ENCODE measurements around the gene MED27. TPM values are rescaled to one million over a fixed set of nuclear protein-coding genes. Genes with fewer than 3 reads are reported as not detected.

MED27 gene
- total and polyA plus RNA-seq, 10 of the 15 experiments (the other 5 are each of a cell fraction or from before 2014, with no cell fraction given): 20.3 to 50.3 (median 35.5) TPM

GRCh38 chr9:132015866-132016265 lies 63.8 kb downstream of the MED27 start:
- no peak for FAIRE-seq
- no peak for DNase-seq (ENCODE audit: low read depth, low spot score)
- Histone ChIP-seq H3K36me3 (ENCODE audit: control insufficient read depth in 2 of 2, insufficient read depth in 2 of 2, low read length in 1 of 2) (no peaks in the 10 kb centered on the region; a peak in 2 of 4 replicates), H3K27me3 (replicated peaks in 1 of 2; ENCODE audit: control insufficient read depth in 2 of 2, insufficient read depth in 2 of 2, low read length in 1 of 2) (no peaks in the 10 kb centered on the region), H3K27ac (ENCODE audit: control insufficient read depth, insufficient read depth) (no peak overlapping the region), H3K9ac (ENCODE audit: control insufficient read depth, insufficient read depth, low read length) (no peak overlapping the region), H4K20me1 (ENCODE audit: control insufficient read depth, insufficient read depth) (peaks cover 13% of the 10 kb centered on the region), H3K4me1 (ENCODE audit: control insufficient read depth, insufficient read depth, low read length) (no peaks in the 10 kb centered on the region), H3K79me2 (ENCODE audit: control insufficient read depth, insufficient read depth, low read length) (no peaks in the 10 kb centered on the region), H3K4me2 (ENCODE audit: control insufficient read depth, insufficient read depth) (no peak overlapping the region), H3K4me3 (no peak overlapping the region), H3K9me3 (replicated peaks; ENCODE audit: control insufficient read depth, insufficient read depth, low read length) (no peaks in the 10 kb centered on the region), H2AFZ (ENCODE audit: control insufficient read depth, low read depth, low read length) (no peak overlapping the region)
- ChIA-PET POLR2A (no interaction called here), RAD21 (ENCODE audit: unreplicated experiment) (no interaction called here), CTCF (no interaction called here), SMC1A (ENCODE audit: uncharacterized antibody, unreplicated experiment) (interaction anchor here (0.9 kb wide), 2 partner anchors 8 to 13 kb away, joined by 3 read pairs; no protein-coding TSS in a partner anchor)
- in situ Hi-C loops (cut with MboI) (no loop called here), intact Hi-C loops (cut with micrococcal nuclease; ENCODE audit: unreplicated experiment) (no loop called here)
- no peak for ATAC-seq
- no TSS peak for BruUV-seq (replicated peaks)
- TF ChIP-seq ZBED1 (IDR thresholded peaks at IDR 0.05; ENCODE audit: borderline replicate concordance): no peak
- no peak for TF ChIP-seq GATAD2B (conservative IDR thresholded peaks at IDR 0.05; ENCODE audit: low read depth)
- 94% methylated on average over 3 of the region's 3 CpGs for WGBS (ENCODE audit: insufficient coverage, insufficient replicate concordance, low lambda C conversion rate, missing lambda C conversion rate)

DNA sequence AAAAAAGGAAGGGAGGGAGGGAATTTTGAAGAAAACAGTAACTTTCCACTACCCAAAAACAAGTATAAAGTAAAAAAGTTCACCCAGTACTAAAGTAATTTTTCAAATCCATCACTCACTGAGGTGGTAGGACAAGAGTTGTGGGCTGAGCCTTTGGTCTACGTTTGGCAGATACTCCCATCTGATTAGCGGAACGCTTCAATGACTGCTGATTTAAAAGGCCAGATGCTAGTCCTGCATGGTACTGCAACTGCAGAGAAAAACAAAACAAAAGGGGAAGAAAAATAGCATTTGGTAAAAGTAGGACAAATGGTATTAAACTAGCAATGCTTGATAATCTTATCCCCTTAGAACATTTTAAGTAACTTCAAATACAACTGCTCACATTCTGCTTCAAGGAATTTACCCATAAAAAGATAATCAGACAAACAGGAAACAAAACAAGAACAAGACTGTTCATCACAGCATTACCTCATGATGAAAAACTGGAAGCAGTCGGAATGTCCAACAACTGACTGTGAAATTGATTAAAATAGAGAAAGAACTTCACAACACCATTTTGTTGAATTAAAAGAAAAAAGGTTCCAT lies 65.4 kb downstream of the MED27 start:
- in situ Hi-C loops (cut with MboI): no loop called here
- peaks cover 3% of the 10 kb centered on the region; the same call in 1 of the 2 replicates for H4K20me1 ChIP-seq (ENCODE audit: control insufficient read depth, insufficient read depth)
- H3K4me3 ChIP-seq: no peak overlapping the region
- POLR2A ChIA-PET: interaction anchor here (0.6 to 1.0 kb wide), 2 partner anchors 13 to 34 kb away, joined by 3 to 4 read pairs; no protein-coding TSS in a partner anchor
- H3K36me3 ChIP-seq (ENCODE audit: control insufficient read depth in 2 of 2, insufficient read depth in 2 of 2, low read length in 1 of 2): no peaks in the 10 kb centered on the region; a peak in 2 of 4 replicates
- H3K4me2 ChIP-seq (ENCODE audit: control insufficient read depth, insufficient read depth): no peak overlapping the region
- FAIRE-seq (no peak), DNase-seq (ENCODE audit: low read depth, low spot score) (no peak), ATAC-seq (no peak)
- no peaks in the 10 kb centered on the region for H3K27me3 ChIP-seq (replicated peaks in 1 of 2; ENCODE audit: control insufficient read depth in 2 of 2, insufficient read depth in 2 of 2, low read length in 1 of 2)
- CTCF ChIA-PET: no interaction called here
- intact Hi-C loops (cut with micrococcal nuclease; ENCODE audit: unreplicated experiment): no loop called here
- H3K9ac ChIP-seq (ENCODE audit: control insufficient read depth, insufficient read depth, low read length): no peak overlapping the region
- WGBS (ENCODE audit: insufficient coverage, insufficient replicate concordance, low lambda C conversion rate, missing lambda C conversion rate): 93% methylated on average over 4 of the region's 4 CpGs
- H3K79me2 ChIP-seq (ENCODE audit: control insufficient read depth, insufficient read depth, low read length): no peaks in the 10 kb centered on the region
- SMC1A ChIA-PET (ENCODE audit: uncharacterized antibody, unreplicated experiment): no interaction called here
- no TSS peak for BruUV-seq (replicated peaks)
- TF ChIP-seq ZNF384 (IDR thresholded peaks at IDR 0.05; ENCODE audit: borderline replicate concordance, low read depth, low read length) (no peak), BMI1 (IDR thresholded peaks at IDR 0.05; ENCODE audit: borderline replicate concordance) (no peak), ZBED1 (IDR thresholded peaks at IDR 0.05; ENCODE audit: borderline replicate concordance) (no peak), NRF1 (conservative IDR thresholded peaks at IDR 0.05; ENCODE audit: low read depth, low read length) (no peak), MTA2 (IDR thresholded peaks at IDR 0.05; ENCODE audit: low read depth) (no peak), ASH2L (IDR thresholded peaks at IDR 0.05; ENCODE audit: borderline replicate concordance, low read depth) (no peak), SMARCA5 (IDR thresholded peaks at IDR 0.05) (no peak), IRF4 (IDR thresholded peaks at IDR 0.05; ENCODE audit: low read depth, low read length) (no peak), POLR2AphosphoS5 (IDR thresholded peaks at IDR 0.05; ENCODE audit: low read length) (no peak), NFYB (IDR thresholded peaks at IDR 0.05; ENCODE audit: insufficient read depth, low read depth, low read length) (no peak), PAX8 (IDR thresholded peaks at IDR 0.05) (no peak)
- TF ChIP-seq, protein P1, sequence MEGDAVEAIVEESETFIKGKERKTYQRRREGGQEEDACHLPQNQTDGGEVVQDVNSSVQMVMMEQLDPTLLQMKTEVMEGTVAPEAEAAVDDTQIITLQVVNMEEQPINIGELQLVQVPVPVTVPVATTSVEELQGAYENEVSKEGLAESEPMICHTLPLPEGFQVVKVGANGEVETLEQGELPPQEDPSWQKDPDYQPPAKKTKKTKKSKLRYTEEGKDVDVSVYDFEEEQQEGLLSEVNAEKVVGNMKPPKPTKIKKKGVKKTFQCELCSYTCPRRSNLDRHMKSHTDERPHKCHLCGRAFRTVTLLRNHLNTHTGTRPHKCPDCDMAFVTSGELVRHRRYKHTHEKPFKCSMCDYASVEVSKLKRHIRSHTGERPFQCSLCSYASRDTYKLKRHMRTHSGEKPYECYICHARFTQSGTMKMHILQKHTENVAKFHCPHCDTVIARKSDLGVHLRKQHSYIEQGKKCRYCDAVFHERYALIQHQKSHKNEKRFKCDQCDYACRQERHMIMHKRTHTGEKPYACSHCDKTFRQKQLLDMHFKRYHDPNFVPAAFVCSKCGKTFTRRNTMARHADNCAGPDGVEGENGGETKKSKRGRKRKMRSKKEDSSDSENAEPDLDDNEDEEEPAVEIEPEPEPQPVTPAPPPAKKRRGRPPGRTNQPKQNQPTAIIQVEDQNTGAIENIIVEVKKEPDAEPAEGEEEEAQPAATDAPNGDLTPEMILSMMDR (IDR thresholded peaks at IDR 0.05 in 2 of 3, conservative IDR thresholded peaks at IDR 0.05 in 1 of 3; ENCODE audit: control insufficient read depth in 2 of 3, extremely low read depth in 1 of 3, insufficient read depth in 1 of 3, low read depth in 3 of 3, low read length in 3 of 3): no peak
- TF ChIP-seq, protein P2, sequence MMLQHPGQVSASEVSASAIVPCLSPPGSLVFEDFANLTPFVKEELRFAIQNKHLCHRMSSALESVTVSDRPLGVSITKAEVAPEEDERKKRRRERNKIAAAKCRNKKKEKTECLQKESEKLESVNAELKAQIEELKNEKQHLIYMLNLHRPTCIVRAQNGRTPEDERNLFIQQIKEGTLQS (IDR thresholded peaks at IDR 0.05; ENCODE audit: borderline replicate concordance, extremely low read depth, low read depth, low read length): no peak
- no peak overlapping the region for H2AFZ ChIP-seq (ENCODE audit: control insufficient read depth, low read depth, low read length)
- RAD21 ChIA-PET (ENCODE audit: unreplicated experiment): no interaction called here
- no peak overlapping the region for H3K27ac ChIP-seq (ENCODE audit: control insufficient read depth, insufficient read depth)
- no peaks in the 10 kb centered on the region for H3K9me3 ChIP-seq (replicated peaks; ENCODE audit: control insufficient read depth, insufficient read depth, low read length)
- no peaks in the 10 kb centered on the region for H3K4me1 ChIP-seq (ENCODE audit: control insufficient read depth, insufficient read depth, low read length)
